Stimulated activated CD4-positive, alpha-beta T cell treated with anti-CD3 and anti-CD28 coated beads, Interleukin-4, amount 100 ng/mL, for 48 hours (primary cell): ENCODE results near the gene LRRC34.

Experiments used
- DNase-seq, 2 donors: peaks; one replicate each; pipeline ENCODE4 v3.0.0-alpha.2; 2020; ENCODE audit warnings: low read depth in 2 of 2

The LRRC34 gene

DNA sequence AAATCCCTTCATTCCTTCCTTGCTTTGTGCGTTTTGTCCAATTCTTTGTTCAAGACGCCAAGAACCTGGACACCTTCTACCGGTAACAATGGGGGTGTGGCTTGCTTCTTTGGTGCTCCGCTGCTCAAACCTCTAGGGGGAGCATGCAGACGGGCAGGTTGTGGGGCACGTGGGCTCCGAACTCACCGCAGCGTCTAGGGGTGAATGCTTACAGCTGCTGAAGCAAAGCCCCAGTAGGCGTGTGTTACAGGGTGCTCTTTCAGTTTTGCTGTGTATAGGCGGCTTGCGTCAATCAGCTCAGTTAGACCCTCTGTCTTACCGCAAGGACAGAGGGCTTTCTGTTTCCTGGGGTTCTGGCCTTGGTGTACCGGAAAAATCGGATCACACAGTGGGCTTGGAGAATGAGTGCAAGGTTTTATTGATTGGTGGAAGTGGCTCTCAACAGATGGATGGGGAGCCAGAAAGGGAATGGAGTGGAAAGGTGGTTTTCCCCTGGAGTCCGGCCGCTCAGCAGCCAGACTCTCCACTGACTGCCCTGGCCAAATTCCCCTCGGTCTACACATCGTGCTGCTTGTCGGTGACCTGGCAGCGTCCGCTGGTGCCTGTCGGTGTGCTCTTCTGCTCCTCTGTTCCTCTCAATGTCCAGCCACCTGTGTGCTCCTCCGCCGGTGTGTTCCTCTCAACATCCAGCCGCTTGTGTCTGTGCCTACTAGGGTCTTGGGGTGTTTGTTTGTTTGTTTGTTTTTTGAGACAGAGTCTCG is 1.2 kb upstream of the LRRC34 start:
- peak; percentile 60 to 65 for DNase-seq

DNA sequence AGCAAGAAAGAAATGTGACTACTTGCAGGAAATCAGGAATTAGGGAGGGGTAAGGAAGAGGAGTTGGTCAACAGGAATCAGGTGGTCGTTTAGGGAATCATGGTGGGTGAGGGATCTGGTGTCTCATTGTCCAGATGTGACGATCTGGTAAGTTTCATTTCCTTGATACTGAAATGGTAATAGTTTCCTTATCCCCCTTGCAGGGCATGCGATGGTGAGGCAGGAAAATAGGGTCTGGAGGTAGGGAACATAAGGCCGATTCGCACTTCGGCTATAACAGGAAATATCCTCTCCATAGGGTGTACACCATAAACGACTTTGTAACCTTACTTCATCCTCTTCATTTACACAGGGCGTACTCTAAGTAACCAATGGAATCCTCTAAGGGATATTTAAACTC is 574 bp upstream of the LRRC34 start:
- no peak for DNase-seq

DNA sequence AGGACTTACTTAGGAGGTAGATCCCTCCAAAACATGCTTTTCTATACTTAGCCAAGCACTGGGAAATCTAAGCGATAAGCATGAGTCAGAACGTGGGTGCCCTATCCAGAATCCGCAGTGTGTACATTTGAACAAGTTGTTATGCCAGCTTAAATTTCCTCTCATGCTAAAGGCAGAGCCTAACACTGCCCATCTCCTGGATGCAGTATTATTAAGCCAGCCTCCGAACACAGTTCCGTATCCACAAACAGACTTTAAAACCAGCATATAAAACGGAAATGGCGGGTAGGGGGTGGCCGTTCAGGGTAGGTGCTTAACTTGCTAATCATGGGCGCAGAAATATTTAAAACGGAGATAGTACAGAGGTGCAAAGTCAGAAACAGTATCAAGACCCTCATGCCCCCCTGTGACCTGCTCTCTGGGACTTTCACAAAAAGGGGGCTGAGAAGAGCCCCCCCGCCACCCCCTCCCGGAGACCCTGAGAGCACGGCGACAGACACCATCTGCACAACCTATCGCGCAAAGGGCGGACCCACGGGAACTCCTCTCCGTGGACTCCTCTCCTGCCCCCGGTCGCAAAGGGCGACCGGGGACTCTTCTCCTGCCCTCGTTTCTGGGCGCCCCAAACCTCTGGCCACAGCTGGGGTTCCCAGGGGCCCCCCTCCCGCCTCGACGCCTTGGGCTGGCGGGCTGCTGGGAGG is 923 bp downstream of the LRRC34 start:
- DNase-seq, result peak in 1 of 2 donors; percentile 3

DNA sequence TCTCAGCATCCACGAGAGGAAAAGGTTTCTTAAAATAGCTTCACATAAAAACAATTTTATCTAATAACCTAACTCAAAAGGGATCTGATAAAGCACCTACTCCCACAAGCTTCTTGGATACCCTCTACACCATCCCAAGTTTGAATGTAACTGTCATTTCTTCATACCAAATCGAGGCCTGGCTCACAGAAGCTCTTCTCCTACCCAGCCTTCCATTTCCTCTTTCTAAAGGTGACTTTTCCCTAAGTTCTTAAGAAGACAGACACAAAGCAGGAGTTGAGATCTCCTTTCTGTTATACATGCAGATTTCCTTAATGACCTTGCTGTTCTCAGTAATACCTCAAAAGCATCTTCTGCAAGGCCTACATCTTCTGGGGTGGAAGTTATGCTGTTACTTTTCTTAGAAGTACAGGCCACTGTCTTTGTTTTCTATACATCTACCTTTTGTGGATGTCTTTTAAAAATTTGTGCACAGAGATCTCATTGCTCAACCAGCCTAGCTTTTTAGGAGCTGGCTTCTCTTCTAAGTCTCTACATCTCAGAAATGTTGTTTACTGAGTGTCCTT is 3.4 kb downstream of the LRRC34 start:
- DNase-seq, result no peak

DNA sequence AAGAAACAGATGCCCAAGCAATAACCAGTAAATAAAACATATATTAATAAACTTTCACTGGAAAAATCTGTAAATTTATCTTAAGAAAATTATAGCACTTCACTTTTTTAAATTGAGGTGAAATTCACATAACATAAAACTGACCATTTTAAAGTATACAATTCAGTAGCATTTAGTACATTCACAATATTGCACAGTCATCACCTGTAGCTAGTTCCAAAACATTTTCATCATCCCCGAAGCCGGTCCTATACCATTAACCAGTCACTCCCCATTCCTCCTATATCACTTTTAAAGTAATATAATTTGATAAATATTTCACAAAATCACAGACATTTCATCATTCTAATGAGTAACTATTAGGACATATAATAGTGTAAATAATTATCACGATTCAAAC is 8.0 kb downstream of the LRRC34 start:
- no peak for DNase-seq

DNA sequence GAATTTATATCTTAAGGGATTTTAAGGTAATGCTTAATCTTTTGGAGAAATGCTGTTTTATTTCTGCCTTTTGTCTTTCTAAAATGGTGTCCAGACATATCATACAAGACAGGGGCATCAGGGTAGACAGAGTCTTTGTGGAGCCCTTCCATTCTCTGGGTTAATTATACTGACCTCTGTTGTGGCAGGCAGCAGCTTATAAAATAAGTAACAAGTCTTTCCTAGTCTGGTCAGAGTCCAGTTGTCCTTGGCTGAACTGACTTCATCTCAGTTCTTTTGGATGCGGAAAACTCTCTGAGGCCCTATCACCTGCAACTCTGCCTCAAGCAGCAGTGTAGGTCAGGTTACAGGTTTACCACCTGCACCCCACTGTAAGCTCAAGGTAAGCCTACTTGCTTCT is 20.3 kb downstream of the LRRC34 start:
- DNase-seq, result no peak

DNA sequence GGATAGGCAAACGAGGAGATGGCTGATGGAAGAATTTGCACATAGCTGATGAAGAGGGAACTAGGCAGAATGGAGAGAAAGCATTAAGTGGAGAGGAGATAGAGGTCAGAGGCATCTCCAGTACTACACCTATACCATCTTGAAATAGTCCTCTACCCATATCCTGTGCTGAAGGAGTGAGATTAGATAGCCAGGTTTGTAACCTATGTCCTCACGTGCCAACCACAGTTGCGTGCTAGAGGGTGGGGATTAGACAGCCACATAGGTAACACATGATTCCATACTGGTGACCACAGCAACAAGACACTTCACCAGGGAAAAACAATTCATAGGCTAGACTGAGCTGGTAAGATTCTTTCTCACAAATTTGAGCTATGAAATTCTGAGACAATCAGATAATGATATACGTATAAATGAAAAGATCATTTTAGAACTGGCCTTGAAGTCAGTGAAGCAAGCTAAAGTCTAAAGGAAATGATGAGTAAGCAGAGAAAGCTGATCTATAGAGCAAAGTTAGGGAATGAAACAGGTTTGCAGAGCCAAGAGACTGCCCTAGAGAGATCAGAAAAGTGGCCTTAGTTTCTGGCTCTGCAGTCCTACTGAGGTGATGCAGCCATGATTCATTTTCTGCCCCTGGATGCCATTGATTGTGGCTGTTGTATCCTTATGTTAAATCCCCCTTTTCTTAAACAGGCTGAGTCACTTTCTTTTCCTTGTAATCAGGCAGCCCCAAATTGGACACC is 21.8 kb downstream of the LRRC34 start:
- DNase-seq, result no peak

DNA sequence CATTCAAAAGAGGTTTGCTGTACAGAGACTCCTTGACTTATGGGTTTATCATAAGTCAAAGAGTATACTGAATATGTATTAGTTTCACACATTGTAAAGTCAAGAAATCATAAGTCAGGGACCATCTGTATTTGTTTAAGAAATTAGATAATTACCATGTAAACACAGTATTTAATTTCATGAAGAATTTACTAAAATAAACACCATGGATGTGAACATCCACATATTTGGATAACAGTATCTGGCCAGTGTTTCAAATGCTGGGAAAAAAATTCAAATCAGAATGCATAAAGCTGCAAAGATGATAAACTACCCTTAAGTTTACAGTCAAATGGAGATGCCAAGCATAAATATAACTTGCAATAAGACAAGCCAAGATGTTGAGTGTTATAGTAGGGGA is 22.5 kb downstream of the LRRC34 start:
- no peak for DNase-seq

DNA sequence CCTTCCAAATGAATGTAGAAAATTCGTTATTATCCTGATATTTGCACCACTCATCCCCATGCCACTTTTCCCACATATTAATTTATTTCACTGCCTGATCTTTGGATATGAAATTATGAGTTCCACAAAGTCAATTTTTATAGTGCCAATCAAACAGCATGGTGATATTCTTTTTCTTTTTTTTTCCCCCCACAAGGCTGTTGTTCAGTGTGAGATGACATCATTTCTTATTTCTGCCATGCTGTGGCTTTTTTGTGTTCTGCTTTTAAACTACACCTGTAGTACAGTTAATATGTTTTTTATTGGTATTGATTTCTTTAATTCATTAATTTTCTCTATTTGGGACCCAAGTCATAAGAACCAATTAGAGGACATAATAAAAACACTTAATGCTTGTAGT is 24.9 kb downstream of the LRRC34 start:
- DNase-seq, result no peak

DNA sequence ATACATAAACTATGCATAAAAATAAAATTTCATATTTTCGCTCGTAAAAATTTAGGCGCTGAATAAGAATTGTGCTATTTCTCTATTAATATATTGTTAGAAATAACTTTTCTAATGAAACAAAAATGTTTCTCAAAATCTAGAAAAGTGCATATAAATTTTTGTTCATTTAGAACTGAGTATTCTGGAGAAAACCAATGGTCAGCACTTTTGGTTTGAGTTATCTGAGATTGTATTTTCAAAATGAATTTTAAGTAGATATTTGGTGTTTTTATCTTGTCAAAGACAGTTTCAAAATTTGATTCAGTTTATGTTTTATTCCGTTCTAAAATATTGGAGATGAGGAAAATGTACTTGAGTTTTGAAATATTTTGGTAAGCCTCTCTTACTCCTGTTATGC is 25.6 kb downstream of the LRRC34 start:
- DNase-seq, result no peak

DNA sequence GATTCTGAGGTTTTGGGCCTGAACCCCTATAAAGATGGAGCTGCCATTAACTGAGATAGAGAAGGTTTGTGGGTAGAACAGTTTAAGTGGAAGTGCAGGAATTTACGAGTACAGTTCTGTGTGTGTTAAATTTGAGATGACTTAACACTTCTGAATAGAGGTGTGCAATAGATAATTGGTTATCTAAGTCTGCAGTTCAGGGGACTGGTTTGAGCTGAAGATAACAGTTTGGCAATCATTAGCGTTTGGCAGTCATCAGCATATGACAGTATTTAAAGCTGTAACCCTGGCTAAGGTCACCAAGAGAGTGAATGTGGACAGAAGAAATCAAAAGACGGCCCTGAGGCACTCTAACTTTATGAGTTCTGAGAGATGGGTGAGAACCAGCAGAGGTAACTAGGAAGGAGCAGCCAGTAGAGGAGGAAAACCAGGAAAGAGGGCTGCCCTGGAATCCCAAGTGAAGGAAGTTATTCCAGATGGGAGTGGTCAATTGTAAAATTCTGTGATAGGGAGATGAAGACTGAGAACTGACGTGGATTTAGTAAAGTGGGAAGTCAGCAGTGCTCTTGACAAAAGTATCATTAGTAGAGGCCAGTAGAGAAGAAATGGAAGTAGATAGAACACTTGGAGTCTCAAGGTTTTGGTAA is 31.4 kb downstream of the LRRC34 start:
- DNase-seq, result no peak

DNA sequence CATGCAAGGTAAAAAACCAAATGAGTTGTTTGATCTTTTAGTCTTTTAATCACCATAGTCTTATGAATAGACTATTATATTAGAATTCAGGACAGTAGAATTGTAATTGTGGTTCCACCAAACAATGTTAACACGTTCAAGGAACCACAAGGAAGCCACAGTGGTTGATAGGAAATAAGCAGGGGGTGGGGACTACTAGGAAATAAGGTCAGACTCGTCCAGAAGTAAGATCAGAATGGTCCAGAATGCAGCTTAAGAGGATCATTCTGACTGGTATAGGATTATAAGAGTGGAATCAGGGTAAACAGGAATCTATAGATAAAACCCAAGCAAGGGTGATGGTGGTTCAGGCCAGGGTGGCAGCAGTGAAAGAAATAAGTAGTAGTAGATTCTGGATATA is 32.0 kb downstream of the LRRC34 start:
- no peak for DNase-seq

DNA sequence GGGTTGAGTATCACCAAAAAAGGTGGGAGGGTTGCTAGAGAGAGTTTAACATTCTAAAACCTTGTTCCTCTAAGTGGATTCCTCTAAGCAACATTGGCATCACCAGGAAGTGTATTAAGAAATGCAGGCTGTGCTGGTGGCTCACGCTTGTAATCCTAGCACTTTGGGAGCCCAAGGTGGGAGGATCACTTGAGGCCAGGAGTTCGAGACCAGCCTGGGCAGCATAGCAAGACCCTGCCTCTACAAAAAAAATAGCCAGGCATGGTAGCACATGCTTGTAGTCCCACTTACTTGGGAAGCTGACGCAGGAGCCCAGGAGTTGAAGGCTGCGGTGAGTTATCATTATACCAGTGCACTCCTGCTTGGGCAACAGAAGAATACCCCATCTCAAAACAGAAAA is 34.9 kb downstream of the LRRC34 start:
- no peak for DNase-seq

DNA sequence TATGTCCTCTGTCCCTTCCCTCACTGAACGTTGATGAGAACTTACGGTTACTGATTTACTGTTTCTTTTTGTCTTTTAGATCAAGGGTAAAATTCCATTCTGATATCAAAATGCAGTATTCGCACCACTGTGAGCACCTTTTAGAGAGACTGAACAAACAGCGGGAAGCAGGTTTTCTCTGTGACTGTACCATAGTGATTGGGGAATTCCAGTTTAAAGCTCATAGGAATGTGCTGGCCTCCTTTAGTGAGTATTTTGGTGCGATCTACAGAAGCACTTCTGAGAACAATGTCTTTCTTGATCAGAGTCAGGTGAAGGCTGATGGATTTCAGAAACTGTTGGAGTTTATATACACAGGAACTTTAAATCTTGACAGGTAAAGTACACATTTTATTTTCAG is 38.5 kb downstream of the LRRC34 start:
- no peak for DNase-seq

DNA sequence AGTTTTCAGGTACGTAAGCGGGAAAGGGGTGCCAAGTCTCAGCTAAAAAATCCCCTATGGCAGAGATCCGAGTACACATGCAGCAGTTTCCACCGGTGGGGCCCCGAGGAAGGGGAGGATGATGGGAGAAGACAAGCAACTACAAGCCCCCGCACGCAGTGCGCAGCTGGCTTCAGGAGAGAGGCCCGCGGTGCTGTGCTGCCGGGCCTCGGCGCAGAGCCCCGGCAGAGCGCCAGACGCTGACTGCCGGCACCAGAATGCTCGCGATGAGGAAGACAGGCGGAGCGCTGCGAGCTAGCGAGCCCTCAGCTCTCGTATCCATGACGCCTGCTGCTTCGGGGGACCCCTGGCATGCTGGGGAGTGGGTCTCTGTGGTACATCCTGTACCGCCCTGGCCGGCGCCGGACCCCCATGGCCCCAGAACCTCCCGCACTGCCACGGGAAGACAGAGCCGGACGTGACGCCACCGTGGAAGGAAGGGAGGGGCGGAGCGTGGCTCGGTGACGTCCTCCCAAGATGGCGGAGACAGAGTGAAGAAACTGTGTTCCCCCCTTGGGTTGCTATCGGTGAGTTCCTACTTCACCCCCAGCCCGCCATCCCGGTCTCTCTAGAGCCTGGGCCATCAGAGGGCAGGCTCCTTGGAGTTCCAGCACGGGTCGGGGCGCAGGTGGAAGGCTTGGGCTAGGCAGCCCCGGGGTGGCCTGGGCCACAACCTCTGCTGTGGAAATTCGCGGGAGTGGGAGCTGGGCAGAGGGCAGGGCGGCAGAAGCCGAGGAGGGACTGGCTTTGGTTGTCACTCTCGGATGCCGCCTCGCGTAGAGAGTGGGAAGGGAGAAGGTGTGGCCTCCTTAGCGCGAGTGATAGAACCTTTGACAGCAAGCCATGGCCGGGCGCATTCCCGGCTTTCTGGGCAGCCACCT is 39.5 kb downstream of the LRRC34 start, which contains the start of gene MYNN:
MYNN (plus strand) TSS at position 500 of the 920 bp plus-strand sequence. CDS start 900 bp downstream, outside the sequence.
- DNase-seq, result peak; percentile 86

DNA sequence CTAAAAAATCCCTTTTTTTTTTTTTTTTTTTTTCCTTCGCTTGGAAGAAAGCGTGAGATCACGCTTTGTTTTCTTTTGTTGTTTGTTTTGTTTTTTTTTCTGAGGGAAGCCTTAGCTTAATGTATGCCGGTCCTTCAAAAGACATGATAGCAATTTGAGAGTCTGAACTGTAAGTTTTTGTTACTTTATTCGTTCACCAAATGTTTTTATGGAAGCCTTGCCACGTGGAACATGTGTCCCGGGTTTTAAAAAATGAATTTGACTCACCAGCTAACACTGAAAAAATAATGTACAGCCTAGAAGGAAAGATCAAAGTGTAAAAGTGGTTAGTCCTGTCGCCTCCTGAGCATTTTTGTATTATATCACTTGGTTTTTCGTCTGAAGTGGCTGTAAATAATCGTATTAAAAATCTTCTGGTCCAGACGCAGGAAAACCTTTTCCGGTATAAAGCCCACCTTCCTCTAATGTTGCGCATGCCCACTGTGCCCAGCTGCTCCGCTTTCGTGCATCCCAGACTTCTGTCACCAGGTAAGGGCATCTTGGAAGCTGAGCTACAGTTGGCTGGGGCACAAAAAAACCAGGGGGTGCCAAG is 40.3 kb downstream of the LRRC34 start:
- no peak for DNase-seq

DNA sequence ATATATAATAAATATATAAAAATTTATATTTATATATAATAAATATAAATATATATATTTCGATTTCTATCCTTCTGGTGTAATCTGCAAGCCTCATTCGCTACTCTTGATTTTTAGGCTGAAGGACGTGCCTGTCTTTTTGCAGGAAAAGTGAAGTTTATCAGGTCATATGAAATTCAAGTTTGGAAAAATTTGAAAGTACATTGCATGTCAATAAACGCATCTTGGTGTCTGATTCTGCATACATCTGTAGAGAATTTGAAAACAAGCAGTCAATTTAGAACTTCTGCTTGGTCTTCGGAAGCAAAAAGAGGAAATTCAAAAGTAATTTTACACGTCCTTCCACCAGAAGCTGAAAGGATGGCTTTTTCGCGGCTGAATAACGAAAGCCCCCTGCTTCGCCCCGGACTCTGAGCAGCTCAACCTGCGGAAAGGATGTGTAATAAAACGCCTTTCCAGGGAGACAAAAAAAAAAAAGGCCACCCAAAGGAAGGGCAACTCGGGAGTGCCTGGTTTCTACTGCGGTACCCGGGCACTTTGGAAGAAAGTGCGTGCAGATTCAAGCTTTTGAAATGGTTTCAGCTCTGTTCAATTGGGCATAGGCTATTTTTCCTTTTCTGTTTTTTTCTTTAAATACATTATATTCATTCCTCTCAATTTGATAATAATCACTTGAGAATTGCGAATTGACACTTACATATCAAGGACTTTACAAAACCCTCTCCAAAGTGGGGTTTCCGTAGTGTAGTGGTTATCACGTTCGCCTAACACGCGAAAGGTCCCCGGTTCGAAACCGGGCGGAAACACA is 41.0 kb downstream of the LRRC34 start:
- peak; percentile 32 to 38 for DNase-seq

DNA sequence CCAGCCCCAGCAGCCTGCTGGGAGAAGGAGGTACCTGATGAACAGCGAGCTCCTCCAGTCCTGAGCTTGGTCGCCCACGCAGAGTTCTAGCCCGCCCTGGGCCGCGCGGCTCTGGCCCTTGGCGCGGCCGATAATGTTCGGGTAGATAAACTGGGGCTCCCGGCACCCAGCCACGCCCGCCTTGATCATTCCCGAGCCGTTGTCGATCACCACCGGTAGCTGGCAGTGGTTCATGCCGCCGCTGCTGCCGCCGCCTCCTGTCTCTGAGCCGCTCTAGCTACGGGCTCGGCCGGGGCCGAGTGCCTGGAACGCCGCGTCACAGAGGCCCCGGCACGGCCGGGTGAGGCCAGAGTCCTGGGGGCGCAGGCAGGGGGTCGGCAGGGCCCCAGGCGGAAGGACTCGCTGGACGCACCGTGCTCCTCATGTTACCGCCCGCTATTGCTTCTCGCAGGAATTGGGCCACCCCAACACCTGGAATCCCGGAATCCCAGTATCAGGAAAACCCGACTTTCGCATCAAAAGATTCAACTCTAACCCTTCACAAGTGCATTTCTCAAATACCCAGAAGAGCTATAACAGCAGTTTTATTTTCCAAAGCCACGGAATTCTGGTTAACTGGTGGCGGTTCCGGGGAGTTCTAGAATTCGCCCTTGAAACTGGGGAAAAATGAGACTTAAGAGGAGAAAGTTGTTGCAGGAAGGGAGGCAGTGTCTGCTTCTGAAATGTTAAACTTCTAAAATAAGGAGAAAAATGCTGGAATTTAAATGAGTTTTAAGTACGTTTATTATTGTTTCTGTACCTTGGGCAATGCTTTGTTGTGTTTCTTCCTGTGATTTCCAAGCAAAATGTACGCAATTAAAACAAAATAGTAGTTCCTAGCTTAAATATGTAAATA is 43.2 kb downstream of the LRRC34 start, which contains the start of gene ACTRT3:
ACTRT3 (minus strand) TSS at position 275 of the 895 bp plus-strand sequence; CDS start at position 234, 41 bp downstream.
- peak; percentile 58 to 63 for DNase-seq
